Neural cell (in vitro differentiated cells): ENCODE results near the gene RPS6KA3. TPM values are rescaled to one million over a fixed set of nuclear protein-coding genes. Genes with fewer than 3 reads are reported as not detected.

Experiments used
- H2AFZ ChIP-seq: fragments of 200-600, 300-800 bp; sonication (generic), shearing (Covaris generic); 2 replicates; pipeline ENCODE4 v1.6.0; 2014; ENCODE audit warnings: low read depth, mild to moderate bottlenecking, antibody characterized with exemption, low read length, moderate library complexity
- H3F3A ChIP-seq: fragments of 200-600 bp; shearing (Covaris generic); 2 replicates; pipeline ENCODE4 v1.6.1; 2016; ENCODE audit warnings: mild to moderate bottlenecking, moderate library complexity, mixed read lengths, antibody characterized with exemption, low read length; ENCODE audit not compliant: insufficient read depth, poor library complexity, severe bottlenecking
- H3K27ac ChIP-seq: fragments of 200-600, 300-800 bp; sonication (generic), shearing (Covaris generic); 2 replicates; pipeline ENCODE4 v1.5.1; 2014; ENCODE audit warnings: mild to moderate bottlenecking, low read length, moderate library complexity
- H3K27me3 ChIP-seq: fragments of 300-800, 200-600 bp; sonication (generic), shearing (Covaris generic); 2 replicates; pipeline ENCODE4 v1.6.0; 2014; ENCODE audit warnings: mild to moderate bottlenecking, low read depth, low read length, moderate library complexity; ENCODE audit not compliant: insufficient read depth
- H3K36me3 ChIP-seq: fragments of 300-800, 200-600 bp; sonication (generic), shearing (Covaris generic); 2 replicates; pipeline ENCODE4 v1.5.1; 2014; ENCODE audit warnings: mild to moderate bottlenecking, antibody characterized with exemption, low read length, moderate library complexity; ENCODE audit not compliant: insufficient read depth
- H3K4me2 ChIP-seq: fragments of 300-800, 200-600 bp; sonication (generic), shearing (Covaris generic); 2 replicates; pipeline ENCODE4 v1.6.0; 2014; ENCODE audit warnings: mild to moderate bottlenecking, low read length
- H3K4me3 ChIP-seq: fragments of 300-800, 200-600 bp; sonication (generic), shearing (Covaris generic); 2 replicates; pipeline ENCODE4 v1.5.1; 2014; ENCODE audit warnings: mild to moderate bottlenecking, low read length, moderate library complexity
- H3K79me2 ChIP-seq: fragments of 200-600 bp; shearing (Covaris generic); replicated peaks from 2 replicates; pipeline ENCODE4 v1.6.0; 2014; ENCODE audit warnings: mild to moderate bottlenecking, low read length, moderate library complexity; ENCODE audit not compliant: insufficient read depth
- H3K9ac ChIP-seq: fragments of 300-800, 200-600 bp; sonication (generic), shearing (Covaris generic); 2 replicates; pipeline ENCODE4 v1.6.1; 2016; ENCODE audit warnings: mild to moderate bottlenecking, low read length, mixed read lengths
- H3K9me2 ChIP-seq: fragments of 200-600 bp; shearing (Covaris generic); 2 replicates; pipeline ENCODE4 v1.6.1; 2016; ENCODE audit warnings: mild to moderate bottlenecking, low read length, mixed read lengths; ENCODE audit not compliant: insufficient read depth
- H3K9me3 ChIP-seq: fragments of 200-600, 300-800 bp; sonication (generic), shearing (Covaris generic); 2 replicates; pipeline ENCODE4 v1.6.1; 2016; ENCODE audit warnings: mild to moderate bottlenecking, mixed run types, low read length, moderate library complexity, mixed read lengths
- H4K20me1 ChIP-seq: fragments of 200-600 bp; shearing (Covaris generic); 2 replicates; pipeline ENCODE4 v1.6.1; 2016; ENCODE audit warnings: mild to moderate bottlenecking, mixed run types; ENCODE audit not compliant: insufficient read depth
- EZH2 ChIP-seq: fragments of 200-600, 300-800 bp; shearing (Covaris generic), sonication (generic); IDR thresholded peaks from 2 replicates; pipeline ENCODE4 v1.6.1; 2014; ENCODE audit warnings: antibody characterized with exemption, low read length, borderline replicate concordance, mild to moderate bottlenecking; ENCODE audit not compliant: insufficient read depth, poor library complexity, severe bottlenecking
- MXI1 ChIP-seq: fragments of 450-650 bp; conservative IDR thresholded peaks from 2 replicates; pipeline ENCODE4 v1.6.1; 2014; ENCODE audit warnings: antibody characterized with exemption, mild to moderate bottlenecking; ENCODE audit not compliant: poor library complexity, severe bottlenecking
- POLR2AphosphoS5 ChIP-seq: IDR thresholded peaks from 2 replicates; pipeline ENCODE4 v1.6.1; 2012
- REST ChIP-seq: IDR thresholded peaks from 2 replicates; pipeline ENCODE4 v1.6.1; 2012; ENCODE audit warnings: borderline replicate concordance
- SMC3 ChIP-seq: fragments of 450-650 bp; conservative IDR thresholded peaks from 2 replicates; pipeline ENCODE4 v1.6.1; 2014; ENCODE audit warnings: antibody characterized with exemption, mild to moderate bottlenecking, moderate library complexity; ENCODE audit not compliant: poor library complexity
- TAF1 ChIP-seq: IDR thresholded peaks from 2 replicates; pipeline ENCODE4 v1.6.1; 2012; ENCODE audit warnings: low read depth
- polyA plus RNA-seq: library from polyadenylated mRNA; depleted of rRNA; stranded (reverse); fragments of >200 nt; gene quantifications from 2 replicates; pipeline ENCODE4 v1.2.3, GENCODE V29; 2014
- small RNA-seq, 3 experiments: library from RNA; depleted of rRNA; stranded (forward); fragments of <200 nt; gene quantifications; one replicate each; pipeline ENCODE3, GENCODE V24; 2012
- TF ChIP-seq, protein P1 (sequence below): fragments of 450-650 bp; IDR thresholded peaks from 2 replicates; pipeline ENCODE4 v1.5.1; 2014; ENCODE audit warnings: antibody characterized with exemption, mild to moderate bottlenecking, moderate library complexity; ENCODE audit not compliant: poor library complexity, severe bottlenecking

The RPS6KA3 gene
- polyA plus RNA-seq, 1 donor from 2014 or later = 16.5 TPM

GRCh38 chrX:20111271-20111670, 155.4 kb downstream of the RPS6KA3 start:
- peaks cover 10% of the 10 kb centered on the region for H3K27me3 ChIP-seq

DNA sequence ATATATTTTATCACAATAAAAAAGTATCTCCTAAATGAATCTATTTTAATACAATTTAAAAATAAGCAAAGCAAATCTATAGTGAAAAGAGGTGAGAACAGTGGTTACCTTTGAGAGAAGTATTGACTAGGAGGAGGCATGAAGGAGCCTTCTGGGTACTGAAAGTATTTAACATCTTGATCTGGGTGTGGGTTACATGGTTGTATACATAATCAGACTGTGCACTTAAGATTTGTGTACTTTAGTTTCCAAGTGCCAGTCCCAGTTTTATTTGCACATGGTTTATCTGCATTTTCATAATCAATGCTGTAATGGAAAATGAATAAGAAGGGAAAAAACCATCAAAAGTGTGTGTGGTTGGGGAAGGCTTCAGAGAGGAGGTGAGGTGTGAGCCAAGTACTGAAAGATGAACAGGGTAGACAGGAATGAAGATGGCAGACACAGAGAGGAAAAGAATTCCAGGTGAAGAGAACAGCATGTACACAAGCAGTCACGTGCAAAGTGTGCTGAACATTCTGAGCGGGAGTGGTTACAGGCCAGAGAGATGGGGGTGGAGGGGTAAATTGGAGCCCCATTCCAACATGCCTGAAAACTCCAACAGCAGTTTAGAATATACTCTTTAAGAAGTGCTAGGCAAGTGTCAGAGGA, 164.7 kb downstream of the RPS6KA3 start:
- Histone ChIP-seq H3F3A (no peaks in the 10 kb centered on the region), H4K20me1 (no peaks in the 10 kb centered on the region), H3K27me3 (no peaks in the 10 kb centered on the region), H3K79me2 (no peaks in the 10 kb centered on the region), H2AFZ (no peak overlapping the region), H3K4me3 (no peak overlapping the region), H3K27ac (no peak overlapping the region), H3K4me2 (no peak overlapping the region), H3K9me3 (no peaks in the 10 kb centered on the region), H3K9ac (no peak overlapping the region), H3K36me3 (no peaks in the 10 kb centered on the region), H3K9me2 (no peaks in the 10 kb centered on the region)
- TF ChIP-seq REST (no peak), MXI1 (no peak), EZH2 (no peak), SMC3 (no peak), POLR2AphosphoS5 (no peak), TAF1 (no peak)

More at GRCh38 chrX:20111271-20111670, 155.4 kb downstream of the RPS6KA3 start:
- no peak overlapping the region for H3K9ac ChIP-seq
- H3K27ac ChIP-seq = no peak overlapping the region
- no peaks in the 10 kb centered on the region for H4K20me1 ChIP-seq
- H3F3A ChIP-seq = no peaks in the 10 kb centered on the region
- no peak overlapping the region for H2AFZ ChIP-seq
- TF ChIP-seq REST = no peak
- TF ChIP-seq SMC3 = no peak
- TF ChIP-seq TAF1 = no peak
- TF ChIP-seq, protein P1, sequence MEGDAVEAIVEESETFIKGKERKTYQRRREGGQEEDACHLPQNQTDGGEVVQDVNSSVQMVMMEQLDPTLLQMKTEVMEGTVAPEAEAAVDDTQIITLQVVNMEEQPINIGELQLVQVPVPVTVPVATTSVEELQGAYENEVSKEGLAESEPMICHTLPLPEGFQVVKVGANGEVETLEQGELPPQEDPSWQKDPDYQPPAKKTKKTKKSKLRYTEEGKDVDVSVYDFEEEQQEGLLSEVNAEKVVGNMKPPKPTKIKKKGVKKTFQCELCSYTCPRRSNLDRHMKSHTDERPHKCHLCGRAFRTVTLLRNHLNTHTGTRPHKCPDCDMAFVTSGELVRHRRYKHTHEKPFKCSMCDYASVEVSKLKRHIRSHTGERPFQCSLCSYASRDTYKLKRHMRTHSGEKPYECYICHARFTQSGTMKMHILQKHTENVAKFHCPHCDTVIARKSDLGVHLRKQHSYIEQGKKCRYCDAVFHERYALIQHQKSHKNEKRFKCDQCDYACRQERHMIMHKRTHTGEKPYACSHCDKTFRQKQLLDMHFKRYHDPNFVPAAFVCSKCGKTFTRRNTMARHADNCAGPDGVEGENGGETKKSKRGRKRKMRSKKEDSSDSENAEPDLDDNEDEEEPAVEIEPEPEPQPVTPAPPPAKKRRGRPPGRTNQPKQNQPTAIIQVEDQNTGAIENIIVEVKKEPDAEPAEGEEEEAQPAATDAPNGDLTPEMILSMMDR = no peak
- no peaks in the 10 kb centered on the region for H3K9me2 ChIP-seq
- H3K4me2 ChIP-seq = no peak overlapping the region
- H3K4me3 ChIP-seq = no peak overlapping the region
- H3K36me3 ChIP-seq = no peaks in the 10 kb centered on the region
- H3K79me2 ChIP-seq = no peaks in the 10 kb centered on the region
- H3K9me3 ChIP-seq = no peaks in the 10 kb centered on the region

Small RNA genes lying within 50 kb of the gene (small RNA-seq; reads per million reads assigned to genes)
- gene RF00493 = 7.7 to 17.7 (median 8.8) reads per million in 3 experiments
- gene RF00494 = 0 reads per million in 3 experiments

Other genes with a start within 250 kb of the RPS6KA3 start
- 3.5 and 6.4 TPM in 2 replicates for gene MAP7D2, start 150.0 kb downstream of the RPS6KA3 start, polyA plus RNA-seq
- 46.3 and 67.1 TPM in 2 replicates for gene EIF1AX, start 125.1 kb downstream of the RPS6KA3 start, polyA plus RNA-seq